SU-DHL-6 (cell line): Measurements from ENCODE around the gene KLRK1.

Experiments used
- CTCF ChIP-seq: fragments of 200-600 bp; sonication (generic); IDR thresholded peaks from one replicate; pipeline ENCODE4 v1.5.1; 2017; ENCODE audit warnings: antibody characterized with exemption, mild to moderate bottlenecking, low read length, moderate library complexity; ENCODE audit not compliant: insufficient read depth, poor library complexity, severe bottlenecking
- EZH2phosphoT487 ChIP-seq: fragments of 200-600 bp; sonication (generic), shearing (Covaris generic); conservative IDR thresholded peaks from 2 replicates; pipeline ENCODE4 v1.6.1; 2018; ENCODE audit warnings: mild to moderate bottlenecking, antibody characterized with exemption, low read length, moderate library complexity, mixed read lengths

DNA sequence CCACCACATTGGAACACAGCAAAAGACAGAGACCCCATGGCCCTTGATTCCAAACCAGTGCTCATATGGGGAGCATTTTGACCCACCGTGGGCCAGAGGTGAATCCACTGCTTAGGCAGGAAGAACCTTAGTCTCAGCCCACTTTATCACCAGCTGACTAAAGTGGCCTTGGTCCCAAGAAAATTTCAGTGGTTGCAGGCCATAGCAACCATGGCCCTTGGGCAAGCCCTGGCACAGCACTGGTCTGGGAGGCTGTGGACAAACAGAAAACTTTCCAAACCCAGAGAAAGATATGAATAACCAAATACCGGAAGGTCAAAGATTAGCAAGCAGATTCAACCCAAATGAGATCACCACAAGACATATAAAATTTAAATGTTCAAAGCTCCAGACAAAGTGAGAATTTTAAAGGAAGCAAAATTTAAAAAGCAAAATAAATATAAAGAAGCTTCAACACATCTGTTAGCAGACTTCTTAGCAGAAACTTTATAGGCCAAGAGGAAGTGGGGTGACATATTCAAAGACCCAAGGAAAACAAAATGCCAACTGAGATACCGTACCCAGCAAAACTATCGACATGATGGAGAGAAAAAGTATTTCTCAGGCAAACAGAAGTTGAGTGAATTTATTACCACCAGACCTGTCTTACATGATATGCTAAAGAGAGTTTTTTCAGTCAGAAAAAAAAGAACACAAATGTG, 7.8 kb downstream of the KLRK1 start:
- TF ChIP-seq CTCF, result no peak
- no peak for TF ChIP-seq EZH2phosphoT487
